HG03571 (cell line): ENCODE measurements around the gene CYTH4.
A peak's percentile ranks its signal among the peaks of the same experiment; 100 is the strongest.
"Not testable (repeated sequence)": the region's sequence is repeated elsewhere in the genome, so short reads cannot be mapped to it uniquely, and the experiment has no call there.

Experiments used
- ATAC-seq: cut with Tn5 transposase; IDR thresholded peaks from one replicate; pipeline ENCODE4 v1.9.1; 2021; ENCODE audit not compliant: unreplicated experiment

CYTH4 gene, protein sequence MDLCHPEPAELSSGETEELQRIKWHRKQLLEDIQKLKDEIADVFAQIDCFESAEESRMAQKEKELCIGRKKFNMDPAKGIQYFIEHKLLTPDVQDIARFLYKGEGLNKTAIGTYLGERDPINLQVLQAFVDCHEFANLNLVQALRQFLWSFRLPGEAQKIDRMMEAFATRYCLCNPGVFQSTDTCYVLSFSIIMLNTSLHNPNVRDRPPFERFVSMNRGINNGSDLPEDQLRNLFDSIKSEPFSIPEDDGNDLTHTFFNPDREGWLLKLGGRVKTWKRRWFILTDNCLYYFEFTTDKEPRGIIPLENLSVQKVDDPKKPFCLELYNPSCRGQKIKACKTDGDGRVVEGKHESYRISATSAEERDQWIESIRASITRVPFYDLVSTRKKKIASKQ

GRCh38 chr22:37282385-37282677 lies at the start of gene CYTH4:
Gene CYTH4 (plus strand): TSS chr22:37282508. CDS start chr22:37282570, 62 bp downstream.
- ATAC-seq: no peak

- not testable (repeated sequence) for ATAC-seq
These were observed 48.9 kb upstream of the CYTH4 start for GRCh38 chr22:37233371-37233750.

- no peak for ATAC-seq
These were observed 48.3 kb upstream of the CYTH4 start for GRCh38 chr22:37233751-37234631.

DNA sequence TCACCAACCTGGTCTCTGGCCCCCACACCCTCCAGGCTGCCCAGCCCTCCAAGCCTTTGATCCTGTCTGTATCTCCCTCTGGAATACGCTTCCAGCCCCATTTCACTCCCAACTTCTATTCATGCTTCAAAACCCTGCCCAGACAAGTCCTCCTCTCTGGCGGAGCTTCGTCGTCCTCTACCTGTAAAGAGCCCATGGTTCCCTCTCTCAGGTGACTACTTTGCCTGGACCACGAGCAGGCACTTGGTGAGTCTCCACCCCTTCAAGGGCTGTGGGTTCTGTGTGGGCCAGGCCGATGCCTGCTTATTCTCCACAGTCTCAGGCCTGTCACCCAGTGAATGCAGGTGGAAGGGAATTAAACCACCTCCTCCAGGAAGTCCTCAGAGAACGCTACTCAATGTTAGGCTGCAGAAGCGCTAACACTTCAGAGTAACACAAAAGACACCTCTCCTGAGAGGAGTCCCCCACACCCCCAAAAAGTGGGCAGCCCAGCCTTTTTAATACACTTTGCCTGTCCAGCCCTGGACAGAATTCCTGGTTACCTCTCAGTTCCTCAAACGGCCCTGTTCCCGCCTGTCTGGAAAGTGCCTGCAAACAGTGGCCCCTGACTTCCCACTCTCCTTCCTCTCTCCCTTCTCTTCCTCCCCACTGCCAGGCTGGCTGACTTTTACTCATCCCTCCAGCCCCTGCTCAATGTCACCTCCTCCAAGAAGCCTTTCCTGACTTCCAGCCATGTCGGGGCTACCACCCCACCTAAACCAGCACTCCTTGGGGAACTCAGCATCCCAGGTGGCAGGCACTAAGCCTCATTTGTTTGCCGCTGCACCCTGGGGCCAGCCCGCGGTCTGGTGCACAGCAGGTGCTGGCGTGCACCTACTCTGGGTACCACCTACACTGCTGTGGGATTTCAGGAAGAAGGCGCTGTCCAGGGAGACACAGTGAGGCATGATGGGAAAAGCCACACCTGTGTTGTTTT lies 47.3 kb upstream of the CYTH4 start:
- no peak for ATAC-seq

- ATAC-seq: no peak
These were observed 46.3 kb upstream of the CYTH4 start for GRCh38 chr22:37235897-37236607.

- no peak for ATAC-seq
These were observed 44.7 kb upstream of the CYTH4 start for GRCh38 chr22:37237371-37238268.

DNA sequence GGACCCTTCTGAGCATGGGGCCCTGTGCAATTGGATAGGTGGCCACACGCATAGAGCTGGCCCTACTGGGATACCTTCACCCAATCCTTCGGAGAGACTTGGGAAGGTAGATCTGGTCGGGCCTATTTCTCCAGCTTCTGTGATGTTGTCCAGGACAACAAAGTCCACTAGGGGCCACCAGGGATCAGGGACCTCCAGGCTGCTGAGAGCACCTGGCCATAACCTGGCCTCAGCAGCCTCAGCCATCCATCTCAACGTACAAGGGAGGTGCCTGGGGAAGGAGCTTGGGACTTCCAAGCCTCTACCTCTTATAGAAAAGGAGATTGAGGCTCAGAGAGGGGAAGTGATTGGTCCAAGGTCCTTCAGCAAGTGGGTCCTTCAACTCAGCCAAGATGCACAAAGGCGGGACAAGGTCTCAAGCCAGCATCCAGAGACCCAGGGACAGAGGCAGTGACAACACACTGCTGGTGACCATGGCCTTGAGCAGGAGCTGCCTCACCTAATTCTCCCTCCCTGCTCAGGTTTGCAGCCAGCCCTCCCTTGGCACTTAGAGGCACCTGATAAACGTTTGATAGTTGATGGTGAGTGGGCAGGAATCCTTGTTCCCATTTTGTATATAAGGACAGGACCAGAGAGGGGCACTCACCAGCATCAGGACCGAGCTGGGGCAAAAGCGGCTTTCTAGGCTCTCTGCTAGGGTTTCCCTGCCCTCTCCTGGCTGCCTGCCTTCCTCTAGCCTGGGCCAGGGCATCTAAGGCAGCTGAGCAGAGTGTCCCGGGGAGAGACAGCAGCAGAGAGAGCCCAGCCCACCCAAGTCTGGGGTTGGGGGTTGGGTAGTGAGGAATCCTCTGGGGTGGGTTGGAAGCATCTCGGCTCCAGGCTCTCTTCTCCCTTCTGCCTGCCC lies 42.7 kb upstream of the CYTH4 start:
- ATAC-seq: no peak

- ATAC-seq: no peak
These were observed 41.9 kb upstream of the CYTH4 start for GRCh38 chr22:37240240-37240940.

DNA sequence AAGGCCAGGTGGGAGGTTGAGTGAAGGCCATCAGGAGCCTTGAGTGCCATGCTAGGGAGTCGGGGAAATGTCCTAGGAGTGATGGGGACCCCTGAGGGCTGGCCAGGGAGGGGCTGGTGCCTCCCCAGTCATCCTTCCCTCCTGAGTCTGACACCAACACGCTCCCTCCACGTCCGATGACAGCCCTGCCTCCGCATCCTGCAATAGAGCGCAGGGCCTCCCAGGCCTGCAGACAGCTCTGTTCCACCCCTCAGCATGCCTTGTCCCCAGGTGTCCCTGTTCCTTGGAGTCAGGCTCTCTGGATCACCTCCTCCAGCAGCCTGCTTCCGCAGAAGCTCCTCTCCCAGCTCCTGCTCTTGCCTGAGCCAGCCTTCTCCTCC lies 41.4 kb upstream of the CYTH4 start:
- ATAC-seq: no peak

DNA sequence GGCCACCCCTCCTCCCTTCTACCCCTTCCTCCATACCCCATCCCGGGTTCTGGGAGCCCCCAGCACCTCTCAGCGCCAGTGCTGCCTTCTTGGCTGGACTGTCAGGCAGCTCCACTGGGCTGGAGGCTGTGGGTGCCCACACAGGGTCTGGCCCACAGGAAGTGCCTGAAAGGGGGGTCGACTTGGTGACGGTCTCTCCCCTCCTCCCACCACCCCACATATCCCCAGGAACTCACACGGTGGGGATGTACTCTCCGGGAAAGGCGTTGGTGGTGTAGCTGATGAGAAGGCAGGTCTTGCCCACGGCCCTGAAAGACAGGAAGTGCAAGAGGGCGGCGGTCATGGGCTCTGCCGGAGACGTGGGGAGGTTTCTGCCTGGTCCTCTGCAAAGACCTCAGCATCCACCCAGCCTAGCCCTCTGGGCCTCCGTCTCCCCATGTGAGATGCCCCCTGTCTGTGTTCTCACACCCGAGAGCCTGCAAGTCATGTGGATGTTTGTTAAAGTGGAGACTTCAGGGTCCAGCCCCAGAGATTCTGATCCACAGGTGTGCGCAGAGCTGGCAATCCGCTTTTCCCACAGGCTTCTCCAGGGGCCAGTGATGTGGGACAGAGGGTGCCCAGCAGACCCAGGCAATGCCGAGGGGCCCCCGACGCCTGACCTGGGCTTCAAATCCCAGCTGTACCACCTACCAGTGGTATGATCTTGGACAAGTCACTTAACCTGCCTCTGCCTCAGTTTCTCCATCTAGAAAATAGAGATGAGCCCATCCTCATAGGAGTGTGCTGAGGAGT lies 40.8 kb upstream of the CYTH4 start:
- no peak for ATAC-seq

DNA sequence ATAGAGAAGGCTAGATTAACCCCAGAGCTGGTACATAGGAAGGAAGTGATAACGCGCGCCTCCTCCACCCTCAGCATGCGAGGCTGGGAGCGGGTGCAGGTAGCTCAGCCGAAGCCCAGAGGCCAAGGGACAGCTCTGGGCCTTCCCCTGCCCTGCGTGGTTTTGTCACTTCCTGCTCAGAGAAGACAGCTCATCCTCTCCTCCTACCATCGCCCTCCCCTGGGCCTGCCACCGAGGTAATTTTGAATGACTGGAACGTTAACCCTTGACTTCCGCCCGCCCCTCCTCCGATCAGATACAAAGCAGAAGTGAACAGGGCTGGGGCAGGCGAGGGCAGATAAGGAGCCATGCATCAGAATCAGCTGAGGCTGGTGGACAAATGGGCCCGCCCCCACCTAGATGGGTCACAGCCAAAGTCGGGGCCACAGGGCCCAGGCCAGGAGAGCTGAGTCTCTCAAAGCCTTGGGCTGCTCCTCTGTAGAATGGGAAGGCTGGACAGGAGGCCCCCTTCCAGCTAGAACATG lies 39.9 kb upstream of the CYTH4 start:
- peak; percentile 46 for ATAC-seq

GRCh38 chr22:37243402-37244113 lies 38.8 kb upstream of the CYTH4 start:
- peak; percentile 1 for ATAC-seq

- ATAC-seq: peak; percentile 46
These were observed 38.0 kb upstream of the CYTH4 start, which contains the start of gene RAC2 for GRCh38 chr22:37244114-37244921. Gene RAC2 (minus strand): TSS chr22:37244269. CDS start chr22:37244148, 121 bp downstream.

GRCh38 chr22:37244922-37245722 lies 37.2 kb upstream of the CYTH4 start:
- no peak for ATAC-seq
